Osteoblast (primary cell): ENCODE data around the gene MBOAT1. TPM values are rescaled to one million over a fixed set of nuclear protein-coding genes. Genes with fewer than 3 reads are reported as not detected.

Experiments
- DNase-seq: peaks from one replicate; pipeline ENCODE4 v3.0.0; 2011; ENCODE audit warnings: low spot score, mixed read lengths; ENCODE audit not compliant: insufficient read length; ENCODE audit errors: missing footprints
- H2AFZ ChIP-seq: 2 replicates; pipeline ENCODE4 v1.6.0; 2011; ENCODE audit warnings: mild to moderate bottlenecking, low read length
- H3K27ac ChIP-seq: 2 replicates; pipeline ENCODE4 v1.5.1; 2011; ENCODE audit warnings: mild to moderate bottlenecking, low read depth, low read length, moderate library complexity
- H3K27me3 ChIP-seq: 2 replicates; pipeline ENCODE4 v1.6.0; 2012; ENCODE audit warnings: mild to moderate bottlenecking, control low read depth, inconsistent platforms, low read length, moderate library complexity; ENCODE audit not compliant: insufficient read depth
- H3K36me3 ChIP-seq: 2 replicates; pipeline ENCODE4 v1.5.1; 2011; ENCODE audit warnings: mild to moderate bottlenecking, low read length, control low read depth, moderate library complexity; ENCODE audit not compliant: insufficient read depth
- H3K4me1 ChIP-seq: 2 replicates; pipeline ENCODE4 v1.5.1; 2011; ENCODE audit warnings: mild to moderate bottlenecking, low read length, control low read depth, moderate library complexity; ENCODE audit not compliant: insufficient read depth
- H3K4me2 ChIP-seq: 2 replicates; pipeline ENCODE4 v1.6.0; 2011; ENCODE audit warnings: mild to moderate bottlenecking, low read length; ENCODE audit not compliant: insufficient read depth
- H3K4me3 ChIP-seq: fragments of 200-600 bp; sonication (generic); 3 replicates; pipeline ENCODE4 v1.5.1; 2012; ENCODE audit warnings: mild to moderate bottlenecking, low read length, inconsistent platforms; ENCODE audit not compliant: insufficient read depth
- H3K79me2 ChIP-seq: 2 replicates; pipeline ENCODE4 v1.6.0; 2012; ENCODE audit warnings: mild to moderate bottlenecking, low read length, control low read depth, inconsistent platforms; ENCODE audit not compliant: insufficient read depth
- H3K9me3 ChIP-seq: 2 replicates; pipeline ENCODE4 v1.5.1; 2011; ENCODE audit warnings: low read depth, low read length, control low read depth
- H4K20me1 ChIP-seq: 2 replicates; pipeline ENCODE4 v1.6.0; 2012; ENCODE audit warnings: mild to moderate bottlenecking, low read length, control low read depth; ENCODE audit not compliant: insufficient read depth
- CTCF ChIP-seq: IDR thresholded peaks from 2 replicates; pipeline ENCODE4 v1.5.1; 2011; ENCODE audit warnings: mild to moderate bottlenecking, low read depth, low read length, moderate library complexity; ENCODE audit errors: extremely low read depth
- total RNA-seq: library from RNA; depleted of rRNA; stranded (reverse); fragments of >200 nt; gene quantifications from 2 replicates; pipeline ENCODE4 v1.2.3, GENCODE V29; 2012

MBOAT1 gene
- total RNA-seq, 1 donor = 1.4 TPM

- TF ChIP-seq CTCF = no peak
- Histone ChIP-seq H4K20me1 (no peaks in the 10 kb centered on the region), H3K27me3 (no peaks in the 10 kb centered on the region), H3K4me2 (no peak overlapping the region), H3K4me3 (no peak overlapping the region), H3K9me3 (no peaks in the 10 kb centered on the region), H2AFZ (no peak overlapping the region), H3K4me1 (no peaks in the 10 kb centered on the region), H3K27ac (no peak overlapping the region), H3K79me2 (no peaks in the 10 kb centered on the region), H3K36me3 (no peaks in the 10 kb centered on the region)
- DNase-seq = no peak
These were observed 156.4 kb downstream of the MBOAT1 start for GRCh38 chr6:20055916-20056315.

Other genes with a start within 250 kb of the MBOAT1 start
- gene E2F3, start 189.4 kb upstream of the MBOAT1 start, total RNA-seq = 6.2 and 7.4 TPM in 2 replicates